T-helper 2 cell treated with Interferon-gamma antibody and Interleukin-4, amounts not matched to agents 5 μg/mL and 100 μg/mL, for 36 hours (primary cell): ENCODE results near the gene FBXO31.
"Not testable (repeated sequence)": the region's sequence is repeated elsewhere in the genome, so short reads cannot be mapped to it uniquely, and the experiment has no call there.

Source experiments
- DNase-seq: peaks from one replicate; pipeline ENCODE4 v3.0.0; 2021; ENCODE audit warnings: low spot score
- H3K27ac Mint-ChIP-seq: one replicate; pipeline ENCODE4 v1.8.0; 2021; ENCODE audit warnings: mild to moderate bottlenecking, mixed read lengths
- H3K27me3 Mint-ChIP-seq: one replicate; pipeline ENCODE4 v1.8.0; 2021; ENCODE audit warnings: low read depth, mixed read lengths
- H3K36me3 Mint-ChIP-seq: one replicate; pipeline ENCODE4 v1.8.0; 2021; ENCODE audit warnings: low read depth, mixed read lengths
- H3K4me1 Mint-ChIP-seq: one replicate; pipeline ENCODE4 v1.8.0; 2021; ENCODE audit warnings: low read depth, mixed read lengths
- H3K4me3 Mint-ChIP-seq: one replicate; pipeline ENCODE4 v1.8.0; 2022; ENCODE audit warnings: mild to moderate bottlenecking, moderate library complexity, mixed read lengths
- H3K9me3 Mint-ChIP-seq: one replicate; pipeline ENCODE4 v1.8.0; 2021; ENCODE audit warnings: mixed read lengths

The FBXO31 gene

DNA sequence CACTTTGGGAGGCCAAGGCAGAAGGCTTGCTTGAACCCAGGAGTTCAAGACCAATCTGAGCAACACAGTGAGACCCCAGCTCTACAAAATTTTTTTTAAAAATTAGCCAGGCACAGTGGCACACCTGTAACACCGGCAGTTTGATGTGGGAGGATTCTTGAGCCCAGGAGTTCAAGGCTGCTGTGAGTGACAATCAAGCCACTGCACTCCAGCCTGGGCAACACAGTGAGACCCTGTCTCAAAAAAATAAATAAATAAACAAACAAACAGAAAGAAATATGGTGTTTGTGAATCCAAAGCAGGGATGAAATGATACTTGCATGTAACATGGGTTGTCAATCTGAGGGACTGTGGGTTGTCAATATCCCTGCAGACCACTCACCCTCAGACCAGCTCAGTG is 16.6 kb downstream of the FBXO31 start:
- no peak overlapping the region for H3K4me3 Mint-ChIP-seq
- peaks cover 13% of the 10 kb centered on the region for H3K4me1 Mint-ChIP-seq
- no peaks in the 10 kb centered on the region for H3K27me3 Mint-ChIP-seq
- H3K9me3 Mint-ChIP-seq = no peaks in the 10 kb centered on the region
- peaks cover 3% of the 10 kb centered on the region for H3K36me3 Mint-ChIP-seq
- DNase-seq = no peak
- no peak overlapping the region for H3K27ac Mint-ChIP-seq

DNA sequence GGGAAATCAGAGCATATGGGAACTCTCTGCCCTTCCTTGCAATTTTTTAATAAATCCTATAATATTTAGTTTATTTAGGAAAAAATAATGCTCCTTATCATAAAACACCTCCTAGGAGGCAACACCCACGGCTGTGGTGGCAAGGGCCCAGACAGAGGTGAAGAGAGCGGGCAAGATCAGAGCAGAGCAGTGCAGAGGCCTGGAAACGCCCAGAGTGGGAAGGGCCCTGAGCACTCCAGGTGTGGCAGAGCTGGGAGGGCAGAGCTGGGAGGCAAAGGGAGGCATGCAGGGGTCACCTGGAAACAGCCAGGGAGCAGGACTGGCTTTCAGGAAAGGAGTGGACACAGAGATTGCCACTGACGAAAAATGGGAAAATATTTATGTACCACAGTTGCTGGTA is 17.3 kb downstream of the FBXO31 start:
- H3K27ac Mint-ChIP-seq = no peak overlapping the region
- H3K9me3 Mint-ChIP-seq = no peaks in the 10 kb centered on the region
- peaks cover 13% of the 10 kb centered on the region for H3K4me1 Mint-ChIP-seq
- peaks cover 3% of the 10 kb centered on the region for H3K36me3 Mint-ChIP-seq
- H3K27me3 Mint-ChIP-seq = no peaks in the 10 kb centered on the region
- no peak for DNase-seq
- no peak overlapping the region for H3K4me3 Mint-ChIP-seq

DNA sequence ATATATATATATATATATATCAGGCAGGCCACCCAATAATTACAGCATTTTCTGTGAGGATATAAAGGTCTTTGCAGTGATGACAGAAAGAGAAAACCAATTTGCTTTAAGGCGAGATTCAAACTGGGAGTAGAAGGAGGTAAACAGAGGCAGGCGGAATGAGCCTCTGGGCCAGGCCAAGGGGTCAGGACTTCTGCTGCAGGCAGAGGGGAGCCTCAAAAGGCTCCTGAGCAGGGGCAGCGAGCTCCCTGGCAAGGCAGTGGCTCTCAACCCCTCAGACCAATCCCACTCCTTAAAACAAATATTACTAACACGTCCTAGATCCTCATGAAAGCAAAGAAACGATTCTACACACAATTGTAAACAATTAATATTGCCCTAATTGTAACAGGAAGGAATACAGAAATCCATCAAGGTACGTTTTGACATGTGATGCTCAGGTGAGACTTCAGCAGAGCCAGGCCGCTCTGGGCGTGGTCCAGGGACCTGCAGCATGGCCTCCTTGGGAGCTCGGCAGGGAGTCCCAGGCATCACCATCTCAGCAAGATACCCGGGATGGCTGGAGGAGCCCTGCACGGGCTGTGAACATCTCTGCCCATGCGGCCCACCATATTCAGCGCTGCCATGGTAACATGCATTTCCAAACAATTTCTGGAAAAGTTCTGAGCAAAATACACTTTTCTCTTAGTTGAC is 18.4 kb downstream of the FBXO31 start:
- no peaks in the 10 kb centered on the region for H3K9me3 Mint-ChIP-seq
- no peak for DNase-seq
- no peaks in the 10 kb centered on the region for H3K27me3 Mint-ChIP-seq
- H3K4me1 Mint-ChIP-seq = peaks cover 13% of the 10 kb centered on the region
- H3K27ac Mint-ChIP-seq = no peak overlapping the region
- H3K36me3 Mint-ChIP-seq = peaks cover 5% of the 10 kb centered on the region
- H3K4me3 Mint-ChIP-seq = no peak overlapping the region

DNA sequence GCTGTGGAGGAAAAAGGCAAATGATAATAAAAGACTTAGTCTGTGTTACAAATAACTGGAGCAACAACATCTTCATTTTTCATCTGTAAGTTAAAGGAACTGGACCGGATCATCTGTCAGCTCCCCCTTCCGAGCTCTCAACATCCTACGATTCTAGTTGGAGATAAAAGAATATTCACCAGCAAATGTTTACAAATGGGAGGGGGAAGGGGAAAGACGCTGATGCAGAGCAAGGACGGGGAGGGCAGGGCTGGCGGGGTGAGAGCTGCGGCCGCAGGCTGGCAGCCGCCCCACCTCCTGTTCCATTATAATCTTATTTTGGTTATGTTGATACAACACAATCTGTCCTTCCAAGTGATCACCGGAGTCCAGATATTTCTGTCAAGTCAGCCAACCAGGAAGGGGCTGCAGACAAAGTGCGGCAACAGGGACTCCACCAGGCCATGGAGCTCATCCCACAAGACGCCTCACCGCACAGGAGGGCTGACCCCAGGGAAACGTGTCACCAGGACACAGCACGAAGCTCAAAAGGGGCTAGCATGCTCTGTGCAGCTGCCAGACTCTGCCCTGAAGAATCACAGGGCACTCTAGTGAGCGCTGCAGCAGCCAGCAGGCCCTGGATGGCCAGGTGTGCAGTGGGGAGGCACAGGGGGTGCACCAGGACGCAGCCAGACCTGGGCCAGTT is 19.7 kb downstream of the FBXO31 start:
- peak overlapping the region; percentile 60 for H3K27ac Mint-ChIP-seq

DNA sequence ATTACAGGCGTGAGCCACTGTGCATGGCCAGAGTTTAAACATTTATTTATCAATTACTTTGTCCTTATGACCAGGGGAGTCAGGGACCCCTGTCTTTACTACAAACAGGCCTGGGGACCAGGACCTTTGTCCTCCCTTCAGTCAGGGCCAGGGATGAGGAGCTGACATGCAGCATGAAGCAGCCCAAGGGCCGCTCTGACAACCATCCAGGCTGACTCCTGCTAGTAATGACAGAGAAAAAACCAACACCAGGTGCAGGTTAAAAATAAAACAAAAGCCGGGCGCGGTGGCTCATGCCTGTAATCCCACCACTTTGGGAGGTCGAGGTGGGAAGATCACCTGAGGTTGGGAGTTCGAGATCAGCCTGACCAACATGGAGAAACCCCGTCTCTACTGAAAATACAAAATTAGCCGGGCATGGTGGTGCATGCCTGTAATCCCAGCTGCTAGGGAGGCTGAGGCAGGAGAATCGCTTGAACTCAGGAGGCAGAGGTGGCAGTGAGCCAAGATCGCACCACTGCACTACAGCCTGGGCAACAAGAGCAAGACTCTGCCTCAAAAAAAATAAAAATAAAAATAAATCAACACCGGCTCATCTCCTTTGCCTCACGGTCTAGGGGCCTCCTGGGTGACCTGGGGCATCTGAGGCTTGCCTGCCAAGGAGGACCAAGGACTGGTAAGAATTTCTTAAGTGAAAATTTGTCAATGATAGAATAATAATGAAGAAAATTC is 20.6 kb downstream of the FBXO31 start:
- peaks cover 13% of the 10 kb centered on the region for H3K4me1 Mint-ChIP-seq
- not testable (repeated sequence) for DNase-seq, H3K4me3 Mint-ChIP-seq, H3K27ac Mint-ChIP-seq, H3K9me3 Mint-ChIP-seq, H3K27me3 Mint-ChIP-seq
- peaks cover 20% of the 10 kb centered on the region for H3K36me3 Mint-ChIP-seq

More for the DNA sequence above, 19.7 kb downstream of the FBXO31 start:
- Mint-ChIP-seq H3K27me3 (no peaks in the 10 kb centered on the region), H3K4me3 (no peak overlapping the region), H3K9me3 (no peaks in the 10 kb centered on the region), H3K4me1 (peaks cover 13% of the 10 kb centered on the region), H3K36me3 (peaks cover 12% of the 10 kb centered on the region)
- DNase-seq = no peak

DNA sequence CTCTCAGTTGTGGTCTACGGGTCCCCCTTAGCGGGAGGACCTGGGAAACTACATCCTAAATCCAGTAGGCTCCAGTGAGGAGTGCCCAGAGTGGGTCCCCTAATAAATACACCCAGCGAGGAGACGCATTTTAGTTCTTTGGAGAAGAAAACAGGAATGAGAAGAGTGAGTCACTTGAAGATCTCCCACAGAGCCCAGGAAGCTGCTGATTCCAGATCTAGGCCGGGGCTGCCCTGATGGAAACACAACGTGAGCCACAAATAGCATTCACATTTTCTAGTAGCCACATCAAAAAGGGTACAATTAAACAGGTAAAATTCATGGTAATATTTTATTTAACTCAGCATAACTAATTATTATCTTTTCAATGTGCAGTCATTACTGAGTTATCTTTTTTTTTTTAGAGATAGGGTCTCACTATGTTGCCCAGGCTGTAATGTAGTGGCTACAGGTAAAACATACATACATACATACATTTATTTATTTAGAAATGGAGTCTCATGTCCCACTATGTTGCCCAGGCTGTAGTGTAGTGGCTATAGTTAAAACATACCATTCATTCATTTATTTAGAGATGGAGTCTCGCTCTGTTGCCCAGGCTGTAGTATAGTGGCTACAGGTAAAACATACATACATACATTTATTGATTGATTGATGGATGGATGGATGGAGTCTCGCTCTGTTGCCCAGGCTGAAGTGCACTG is 21.5 kb downstream of the FBXO31 start:
- Mint-ChIP-seq H3K4me3 (no peak overlapping the region), H3K36me3 (peaks cover 21% of the 10 kb centered on the region), H3K27ac (no peak overlapping the region), H3K9me3 (no peaks in the 10 kb centered on the region), H3K4me1 (peaks cover 13% of the 10 kb centered on the region), H3K27me3 (no peaks in the 10 kb centered on the region)
- DNase-seq = no peak

DNA sequence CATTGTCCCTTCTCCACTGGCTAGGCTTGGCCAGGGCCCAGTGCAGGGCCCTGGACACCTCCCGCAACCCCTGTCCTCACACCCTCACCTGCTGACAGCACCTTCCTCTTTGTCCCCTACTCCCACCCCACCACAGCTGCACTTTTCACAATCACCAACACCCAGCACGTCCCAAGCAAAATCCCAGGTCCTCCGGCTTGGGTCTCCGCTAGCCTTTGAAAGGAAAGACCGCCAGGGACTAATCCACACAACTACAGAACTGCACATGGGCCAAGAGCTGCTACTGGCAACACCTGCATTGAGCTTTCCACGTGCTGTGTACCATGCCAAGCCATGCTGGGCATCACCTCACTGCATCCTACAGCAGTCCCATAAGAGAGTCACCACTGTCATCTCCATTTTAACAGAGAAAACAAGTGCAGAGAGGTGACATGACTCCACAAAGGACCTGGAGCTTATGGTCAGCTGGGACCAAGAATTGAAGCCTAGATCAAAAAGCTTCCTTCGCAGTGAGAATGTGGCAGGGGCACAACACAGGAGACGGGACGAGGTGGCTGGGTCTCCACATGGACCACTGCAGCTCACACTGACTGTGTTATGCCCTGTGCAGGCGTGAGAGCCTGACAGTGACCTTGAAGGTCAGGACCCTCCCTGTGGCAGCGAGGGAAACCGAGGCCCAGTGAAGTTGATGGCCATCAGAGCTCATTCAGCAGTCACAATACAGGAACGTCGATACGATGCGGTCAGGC is 22.5 kb downstream of the FBXO31 start:
- no peak overlapping the region for H3K27ac Mint-ChIP-seq
- H3K4me3 Mint-ChIP-seq = no peak overlapping the region
- peaks cover 13% of the 10 kb centered on the region for H3K4me1 Mint-ChIP-seq
- no peak for DNase-seq
- H3K9me3 Mint-ChIP-seq = no peaks in the 10 kb centered on the region
- peaks cover 21% of the 10 kb centered on the region for H3K36me3 Mint-ChIP-seq
- no peaks in the 10 kb centered on the region for H3K27me3 Mint-ChIP-seq

DNA sequence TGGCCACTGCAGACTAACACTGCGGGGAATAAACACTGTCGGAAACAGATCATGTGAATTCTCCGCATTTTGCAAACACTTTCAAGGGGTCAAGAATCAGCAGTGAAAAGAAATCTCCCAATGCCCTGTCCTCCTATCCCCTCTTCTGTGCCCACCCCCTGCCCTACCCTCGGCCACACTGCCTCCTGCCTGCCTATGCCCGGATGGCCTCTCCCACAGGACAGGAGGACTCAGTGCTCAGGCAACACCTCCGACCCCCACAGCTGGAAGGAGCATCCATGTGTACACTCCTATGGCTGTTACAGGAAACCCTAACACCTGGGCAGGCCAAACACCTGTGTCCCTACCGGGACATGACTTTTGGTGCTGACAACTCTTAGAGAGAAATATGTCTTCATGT is 24.5 kb downstream of the FBXO31 start:
- H3K4me1 Mint-ChIP-seq = peaks cover 3% of the 10 kb centered on the region
- no peak overlapping the region for H3K27ac Mint-ChIP-seq
- H3K4me3 Mint-ChIP-seq = no peak overlapping the region
- no peak for DNase-seq
- peaks cover 21% of the 10 kb centered on the region for H3K36me3 Mint-ChIP-seq
- H3K9me3 Mint-ChIP-seq = no peaks in the 10 kb centered on the region
- H3K27me3 Mint-ChIP-seq = no peaks in the 10 kb centered on the region

DNA sequence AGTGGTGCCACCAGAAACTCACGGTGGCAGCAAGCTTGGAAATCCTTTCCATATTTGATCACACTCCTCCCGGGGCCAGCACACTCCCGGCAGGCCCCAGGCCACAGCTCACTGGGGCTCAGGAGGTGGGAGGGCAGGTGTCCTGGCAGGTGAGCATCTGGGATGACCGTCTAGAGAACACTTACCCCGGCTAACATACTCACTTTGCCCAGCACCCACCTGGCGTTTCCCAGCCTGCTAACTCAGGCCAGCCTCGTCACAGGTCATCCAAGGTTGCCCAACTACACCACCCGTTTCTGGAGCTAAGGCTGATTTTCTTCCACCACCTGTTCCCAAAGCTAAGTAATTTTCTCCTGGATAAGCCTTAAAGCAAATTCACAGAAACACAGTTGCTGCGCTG is 24.9 kb downstream of the FBXO31 start:
- Mint-ChIP-seq H3K4me3 (no peak overlapping the region), H3K36me3 (peaks cover 21% of the 10 kb centered on the region), H3K27ac (no peak overlapping the region), H3K9me3 (no peaks in the 10 kb centered on the region), H3K4me1 (peaks cover 3% of the 10 kb centered on the region), H3K27me3 (no peaks in the 10 kb centered on the region)
- DNase-seq = no peak

DNA sequence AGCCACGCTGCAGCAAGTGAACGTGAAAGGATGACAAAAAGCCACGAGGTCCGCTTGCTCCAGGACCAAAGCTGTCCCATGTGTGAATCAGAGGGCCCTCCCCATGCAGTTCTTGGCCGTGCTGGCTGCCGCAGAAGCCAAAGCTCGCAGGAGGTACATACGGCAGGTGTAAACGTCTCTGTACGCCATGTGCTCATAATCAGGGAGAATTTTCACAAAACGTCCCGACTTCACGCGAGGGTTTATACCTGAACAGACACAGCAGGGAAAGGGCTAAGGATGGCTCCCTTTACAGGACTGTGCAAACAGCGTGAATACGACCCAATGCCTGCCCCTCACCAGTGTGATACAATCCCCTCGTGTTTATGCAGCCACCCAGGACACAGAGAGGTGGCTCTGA is 25.3 kb downstream of the FBXO31 start:
- Mint-ChIP-seq H3K4me1 (no peaks in the 10 kb centered on the region), H3K4me3 (no peak overlapping the region), H3K36me3 (peaks cover 18% of the 10 kb centered on the region), H3K27me3 (no peaks in the 10 kb centered on the region), H3K9me3 (no peaks in the 10 kb centered on the region), H3K27ac (no peak overlapping the region)
- DNase-seq = no peak

DNA sequence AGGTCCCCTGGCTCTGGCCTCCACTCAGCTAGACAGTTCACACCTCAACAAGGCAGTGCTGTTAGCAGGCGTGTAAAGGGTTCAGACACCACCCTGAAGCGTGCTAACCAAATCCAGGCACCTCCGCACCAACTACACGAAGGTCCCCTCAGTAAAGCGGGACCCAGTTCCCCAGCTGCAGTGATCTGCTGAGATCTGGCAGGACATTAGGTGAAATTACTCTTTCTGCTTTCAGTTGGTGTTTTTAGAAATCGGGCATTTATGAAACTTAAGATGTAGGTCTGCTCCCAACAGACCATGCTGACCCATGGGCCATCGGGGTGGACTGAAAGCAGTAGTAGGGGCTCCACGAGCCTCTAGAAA is 27.1 kb downstream of the FBXO31 start:
- DNase-seq = no peak
- H3K36me3 Mint-ChIP-seq = peaks cover 18% of the 10 kb centered on the region
- H3K27me3 Mint-ChIP-seq = no peaks in the 10 kb centered on the region
- H3K4me3 Mint-ChIP-seq = no peak overlapping the region
- no peaks in the 10 kb centered on the region for H3K4me1 Mint-ChIP-seq
- no peaks in the 10 kb centered on the region for H3K9me3 Mint-ChIP-seq
- H3K27ac Mint-ChIP-seq = no peak overlapping the region

DNA sequence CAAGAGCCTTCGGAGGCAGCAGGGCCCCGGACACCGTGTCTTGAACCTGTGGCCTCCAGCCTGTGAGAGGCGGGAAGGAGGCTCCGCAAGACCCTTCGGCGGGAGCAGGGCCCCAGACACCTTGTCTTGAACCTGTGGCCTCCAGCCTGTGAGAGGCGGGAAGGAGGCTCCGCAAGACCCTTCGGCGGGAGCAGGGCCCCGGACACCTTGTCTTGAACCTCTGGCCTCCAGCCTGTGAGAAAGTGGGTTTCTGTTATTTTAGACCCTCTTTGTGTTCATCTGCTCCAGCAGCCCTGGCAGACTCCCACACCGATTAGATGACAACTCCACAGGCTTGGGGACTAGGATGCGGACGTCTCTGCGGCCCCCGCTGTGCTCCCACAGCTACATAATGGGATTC is 30.0 kb downstream of the FBXO31 start:
- Mint-ChIP-seq H3K9me3 (no peaks in the 10 kb centered on the region), H3K36me3 (peaks cover 9% of the 10 kb centered on the region), H3K27me3 (no peaks in the 10 kb centered on the region), H3K27ac (no peak overlapping the region), H3K4me1 (no peaks in the 10 kb centered on the region), H3K4me3 (no peak overlapping the region)
- no peak for DNase-seq

DNA sequence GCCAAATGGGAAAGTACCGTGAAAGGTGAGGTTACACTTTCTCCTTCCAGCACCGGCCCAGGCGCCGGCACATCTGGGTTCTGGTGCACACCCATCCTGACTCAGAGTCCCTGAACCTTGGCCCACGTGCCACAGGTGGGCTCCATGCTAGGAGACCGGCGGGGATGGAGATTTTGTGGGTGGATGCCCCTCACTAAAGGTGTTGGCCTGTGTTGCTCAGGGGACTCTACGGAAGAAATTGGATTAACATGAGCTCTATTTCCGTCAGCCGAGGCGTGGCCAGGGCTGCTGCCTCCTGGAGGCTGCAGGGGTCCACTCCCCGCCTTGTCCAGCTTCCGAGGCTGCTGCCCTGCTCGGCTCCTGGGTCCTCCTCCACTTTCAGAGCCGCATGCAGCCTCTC is 30.8 kb downstream of the FBXO31 start:
- no peaks in the 10 kb centered on the region for H3K9me3 Mint-ChIP-seq
- H3K4me3 Mint-ChIP-seq = no peak overlapping the region
- no peak for DNase-seq
- no peaks in the 10 kb centered on the region for H3K4me1 Mint-ChIP-seq
- H3K27ac Mint-ChIP-seq = no peak overlapping the region
- peaks cover 7% of the 10 kb centered on the region for H3K36me3 Mint-ChIP-seq
- no peaks in the 10 kb centered on the region for H3K27me3 Mint-ChIP-seq
